Urinary bladder (tissue), 4 donors: ENCODE data around the gene GNB2. TPM values are rescaled to one million over a fixed set of nuclear protein-coding genes. Genes with fewer than 3 reads are reported as not detected.
"Not testable (repeated sequence)": the region's sequence is repeated elsewhere in the genome, so short reads cannot be mapped to it uniquely, and the experiment has no call there.

Experiments used
- DNase-seq: peaks from one replicate; pipeline ENCODE4 v3.0.0-alpha.2; 2015; ENCODE audit errors: extremely low spot score
- H3K27ac ChIP-seq: one replicate; pipeline ENCODE4 v1.5.1; 2013; ENCODE audit warnings: low read depth, mild to moderate bottlenecking, moderate library complexity
- H3K36me3 ChIP-seq: one replicate; pipeline ENCODE4 v1.6.1; 2013; ENCODE audit warnings: mild to moderate bottlenecking, moderate library complexity; ENCODE audit not compliant: insufficient read depth
- H3K4me1 ChIP-seq: one replicate; pipeline ENCODE4 v1.6.1; 2013; ENCODE audit warnings: mild to moderate bottlenecking, moderate library complexity; ENCODE audit not compliant: insufficient read depth
- H3K4me3 ChIP-seq: one replicate; pipeline ENCODE4 v1.5.1; 2013; ENCODE audit warnings: low read depth, low read length
- WGBS: extraction: QIAGEN DNeasy Blood & Tissue Kit; methylation state at CpG from one replicate; pipeline ENCODE4 v1.1.7; 2013; 5-methylcytosine and 5-hydroxymethylcytosine counted together
- polyA plus RNA-seq: library from polyadenylated mRNA; stranded (reverse); fragments of 200-250 nt; gene quantifications from one replicate; pipeline ENCODE4 v1.2.3, GENCODE V29; 2013
- total RNA-seq: library from RNA; depleted of rRNA; stranded (reverse); fragments of >200 nt; gene quantifications from one replicate; pipeline ENCODE4 v1.2.3, GENCODE V29; 2014
- donor health status: healthy with polysubstance abuse.
- donor health status: healthy.

The GNB2 gene
- total and polyA plus RNA-seq, 2 donors: 51.2 to 279 TPM

- no peak for DNase-seq
- H3K4me3 ChIP-seq: no peak overlapping the region
- no peak overlapping the region for H3K27ac ChIP-seq
- WGBS: 81% methylated on average over 10 of the region's 10 CpGs
- no peaks in the 10 kb centered on the region for H3K4me1 ChIP-seq
- no peaks in the 10 kb centered on the region for H3K36me3 ChIP-seq
Measured at GRCh38 chr7:100641860-100642533, 31.5 kb upstream of the GNB2 start.

- no peaks in the 10 kb centered on the region for H3K4me1 ChIP-seq
- 56% methylated on average over 11 of the region's 11 CpGs for WGBS
- H3K4me3 ChIP-seq: no peak overlapping the region
- H3K27ac ChIP-seq: no peak overlapping the region
- no peaks in the 10 kb centered on the region for H3K36me3 ChIP-seq
- DNase-seq: no peak
Measured at GRCh38 chr7:100642534-100642907, 31.0 kb upstream of the GNB2 start.

GRCh38 chr7:100649826-100650565, 23.5 kb upstream of the GNB2 start:
- no peak overlapping the region for H3K4me3 ChIP-seq
- H3K4me1 ChIP-seq: no peaks in the 10 kb centered on the region
- 63% methylated on average over 15 of the region's 15 CpGs for WGBS
- no peaks in the 10 kb centered on the region for H3K36me3 ChIP-seq
- no peak overlapping the region for H3K27ac ChIP-seq
- no peak for DNase-seq

DNA sequence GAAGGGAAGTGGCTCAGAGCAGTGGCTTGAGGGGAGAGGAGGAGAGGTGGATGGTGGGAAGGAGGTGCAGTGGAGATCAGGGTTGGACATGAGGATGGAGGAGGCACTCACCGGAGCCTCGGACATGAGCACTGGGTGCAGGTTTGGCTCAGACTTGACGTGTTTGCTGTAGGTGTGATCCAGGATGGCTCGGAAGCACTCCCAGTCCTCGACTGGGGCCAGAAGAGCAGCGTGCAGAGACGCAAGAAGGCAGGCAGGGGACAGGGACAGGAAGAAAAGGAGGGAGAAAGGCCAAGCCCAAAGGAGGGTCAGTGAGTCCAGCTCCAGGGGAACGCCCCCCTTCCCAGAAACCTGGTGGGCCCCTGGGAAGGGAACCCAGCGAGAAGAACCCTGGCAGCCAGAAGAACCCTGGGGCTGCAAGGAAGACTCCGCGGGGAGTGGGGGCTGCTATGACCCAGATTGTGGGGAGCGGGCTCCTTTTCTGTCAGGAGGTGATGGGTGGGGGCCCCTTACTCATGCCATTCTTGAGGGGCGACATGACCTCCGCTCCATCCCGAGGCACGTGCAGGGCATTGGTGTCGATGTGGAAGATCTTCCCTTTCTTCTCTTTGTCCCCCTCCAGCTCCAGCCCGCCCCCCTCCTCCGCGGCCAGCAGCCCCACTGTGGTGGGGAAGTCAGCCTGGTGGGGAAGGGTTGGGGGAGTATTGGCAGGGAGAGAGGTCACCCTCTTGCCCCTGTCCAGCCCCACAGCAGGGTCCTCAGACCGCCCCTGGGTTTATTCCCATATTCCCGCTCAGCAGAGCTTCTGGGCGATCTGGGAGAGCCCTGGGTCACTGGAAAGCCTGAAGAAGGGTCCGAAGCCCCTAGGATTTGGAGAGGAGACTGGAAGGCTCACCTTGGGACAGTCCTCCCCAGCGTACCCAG, 18.4 kb upstream of the GNB2 start:
- Histone ChIP-seq H3K4me1 (no peaks in the 10 kb centered on the region), H3K4me3 (no peak overlapping the region), H3K27ac (no peak overlapping the region), H3K36me3 (no peaks in the 10 kb centered on the region)
- DNase-seq: no peak
- WGBS: 46% methylated on average over 25 of the region's 25 CpGs

DNA sequence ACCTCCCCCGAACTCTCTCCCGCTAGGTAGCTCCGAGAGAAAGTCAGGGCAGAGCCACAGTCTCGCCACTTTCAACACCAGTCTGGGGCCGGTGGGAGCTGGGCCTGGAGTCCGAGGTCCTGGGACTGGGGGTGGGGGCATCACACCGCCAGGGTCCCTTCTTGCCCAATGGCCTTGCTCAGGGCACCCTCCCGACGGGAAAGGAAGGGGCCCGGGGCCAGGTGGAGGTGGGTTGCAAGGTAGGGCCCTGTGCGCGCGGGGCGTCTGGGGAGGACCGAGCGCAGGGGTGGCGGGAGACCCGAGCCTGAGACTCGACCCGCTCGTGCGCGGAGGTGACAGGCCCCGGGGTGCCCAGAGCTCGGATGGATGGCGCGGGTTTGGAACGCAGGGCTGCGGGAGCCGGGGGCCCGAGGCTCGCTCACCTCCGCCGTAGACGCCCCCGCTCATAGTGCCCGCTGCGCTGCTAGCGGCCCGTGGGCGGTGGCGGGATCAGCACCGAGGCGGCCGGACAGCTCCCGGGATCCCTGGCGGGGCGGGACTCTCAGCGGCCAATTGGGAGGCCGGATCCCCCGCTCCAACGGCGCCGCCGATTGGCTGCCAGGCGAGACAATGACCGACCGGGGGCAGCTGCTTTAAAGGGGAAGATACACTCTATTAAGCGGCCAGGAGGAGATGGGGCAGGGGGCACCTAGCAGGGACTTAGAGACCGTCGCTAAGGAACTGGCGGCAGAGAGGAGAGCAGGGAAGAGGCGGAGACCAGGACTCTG, 17.4 kb upstream of the GNB2 start, which contains the start of gene ACTL6B:
Gene ACTL6B, minus strand, starts transcription at position 541 of the 767 bp plus-strand sequence. Its CDS starts 94 bp downstream, at position 447.
- H3K4me3 ChIP-seq: no peak within 1 kb of the TSS
- no peaks in the 10 kb centered on the region for H3K4me1 ChIP-seq
- H3K36me3 ChIP-seq: no peaks in the 10 kb centered on the region
- WGBS: 8% methylated on average over 63 of the region's 63 CpGs
- no peak within 1 kb of the TSS for H3K27ac ChIP-seq
- DNase-seq: no peak

DNA sequence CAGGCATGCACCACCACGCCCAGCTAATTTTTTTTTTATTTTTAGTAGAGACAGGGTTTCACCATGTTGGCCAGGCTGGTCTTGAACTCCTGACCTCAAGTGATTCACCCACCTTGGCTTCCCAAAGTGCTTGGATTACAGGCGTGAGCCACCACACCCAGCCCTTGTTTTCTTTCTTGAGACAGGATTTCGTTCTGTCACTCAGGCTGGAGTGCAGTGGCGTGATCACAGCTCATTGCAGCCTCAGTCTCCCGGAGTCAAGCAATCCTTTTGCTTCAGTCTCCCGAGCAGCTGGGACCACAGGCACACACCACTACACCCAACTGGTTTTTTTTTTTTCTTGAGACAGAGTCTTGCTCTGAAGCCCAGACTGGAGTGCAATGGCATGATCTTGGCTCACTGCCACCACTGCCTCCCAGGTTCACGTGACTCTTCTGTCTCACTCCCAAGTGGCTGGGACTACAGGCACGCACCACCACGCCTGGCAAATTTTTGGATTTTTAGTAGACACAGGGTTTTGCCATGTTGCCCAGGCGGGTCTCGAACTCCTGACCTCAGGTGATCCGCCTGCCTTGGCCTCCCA, 11.3 kb upstream of the GNB2 start:
- not testable (repeated sequence) for H3K36me3 ChIP-seq, DNase-seq, H3K4me3 ChIP-seq, H3K27ac ChIP-seq, H3K4me1 ChIP-seq
- 74% methylated on average over 12 of the region's 12 CpGs for WGBS

DNA sequence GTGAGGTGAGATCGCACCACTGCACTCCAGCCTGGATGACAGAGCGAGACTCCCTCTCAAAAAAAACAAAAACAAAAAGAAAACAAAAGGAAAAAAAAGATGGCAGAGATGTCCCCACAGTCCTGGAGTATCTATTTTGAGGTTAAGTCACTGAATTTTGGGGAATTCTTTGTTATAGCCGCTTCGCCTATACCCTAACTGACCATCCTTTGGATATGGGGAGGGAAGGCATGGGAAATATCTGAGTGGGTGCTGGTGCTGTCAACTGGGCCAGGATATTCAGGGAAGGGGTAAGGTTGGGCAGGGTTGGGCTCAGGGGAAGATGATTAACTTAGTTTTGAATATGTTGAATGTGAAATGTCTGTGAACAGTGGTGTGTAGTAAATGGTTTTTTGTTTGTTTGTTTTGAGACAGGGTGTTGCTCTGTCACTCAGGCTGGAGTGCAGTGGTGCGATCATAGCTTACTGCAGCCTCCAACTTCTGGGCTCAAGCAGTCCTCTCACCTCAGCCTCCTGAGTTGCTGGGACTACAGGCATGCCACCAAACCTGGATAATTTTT, 8.3 kb upstream of the GNB2 start:
- no peaks in the 10 kb centered on the region for H3K36me3 ChIP-seq
- 96% methylated on average over 5 of the region's 5 CpGs for WGBS
- no peak overlapping the region for H3K4me3 ChIP-seq
- H3K27ac ChIP-seq: no peak overlapping the region
- no peak for DNase-seq
- no peaks in the 10 kb centered on the region for H3K4me1 ChIP-seq

- no peaks in the 10 kb centered on the region for H3K4me1 ChIP-seq
- 72% methylated on average over 16 of the region's 16 CpGs for WGBS
- DNase-seq: no peak
- H3K4me3 ChIP-seq: no peak overlapping the region
- H3K36me3 ChIP-seq: no peaks in the 10 kb centered on the region
- H3K27ac ChIP-seq: no peak overlapping the region
Measured at GRCh38 chr7:100667331-100668068, 6.0 kb upstream of the GNB2 start.

GRCh38 chr7:100668069-100668449, 5.5 kb upstream of the GNB2 start:
- DNase-seq: no peak
- 68% methylated on average over 2 of the region's 2 CpGs for whole genome bisulfite sequencing
- no peak overlapping the region for H3K27ac ChIP-seq

GRCh38 chr7:100669106-100669505, 4.4 kb upstream of the GNB2 start:
- not testable (repeated sequence) for DNase-seq, H3K27ac ChIP-seq, H3K4me3 ChIP-seq, H3K36me3 ChIP-seq, H3K4me1 ChIP-seq
- WGBS: 95% methylated on average over 12 of the region's 12 CpGs

More at GRCh38 chr7:100668069-100668449, 5.5 kb upstream of the GNB2 start:
- no peak overlapping the region for H3K4me3 ChIP-seq
- no peaks in the 10 kb centered on the region for H3K36me3 ChIP-seq
- no peaks in the 10 kb centered on the region for H3K4me1 ChIP-seq

GRCh38 chr7:100670074-100670473, 3.5 kb upstream of the GNB2 start:
- 68% methylated on average over 8 of the region's 8 CpGs for WGBS
- H3K4me1 ChIP-seq: no peaks in the 10 kb centered on the region

More at GRCh38 chr7:100670074-100670473, 3.5 kb upstream of the GNB2 start:
- H3K36me3 ChIP-seq: no peaks in the 10 kb centered on the region
- DNase-seq: no peak
- no peak overlapping the region for H3K4me3 ChIP-seq
- no peak overlapping the region for H3K27ac ChIP-seq
